HepG2 (cell line): ENCODE measurements around the gene USP17L24. TPM values are rescaled to one million over a fixed set of nuclear protein-coding genes. Genes with fewer than 3 reads are reported as not detected.

ENCODE experiments used
- polyA plus RNA-seq, 8 experiments: library from polyadenylated mRNA; depleted of rRNA in 3 of 8; stranded (reverse) in 7 of 8; unstranded in 1 of 8; fragments of >200 nt; fragmentation: Illumina TruSeq in 4 of 8; extraction: Trizol in 4 of 8; gene quantifications; 2 replicates each; pipeline versions ENCODE4 v1.2.1 to v1.2.3, GENCODE V29; 2011 to 2016; ENCODE audit warnings: low read depth in 4 of 8, missing spikeins in 1 of 8, mixed read lengths in 1 of 8; ENCODE audit not compliant: insufficient read depth in 1 of 8
- total RNA-seq, 5 experiments: library from RNA; depleted of rRNA; stranded (reverse); fragments of >200 nt; fragmentation: Illumina TruSeq; extraction: Trizol; gene quantifications; 2 replicates each; pipeline ENCODE4 v1.2.3, GENCODE V29; 2016; ENCODE audit warnings: low read depth in 1 of 5

The USP17L24 gene
- total and polyA plus RNA-seq, 2 of the 13 experiments (the other 11 are each of a cell fraction or from before 2014, with no cell fraction given) = not detected

Other genes with a start within 250 kb of the USP17L24 start
- gene FAM90A26, start 154.8 kb upstream of the USP17L24 start, total RNA-seq (2016; rRNA removed; fragmentation: Illumina TruSeq; extraction: Trizol) = not detected in 2 replicates
- not detected in 2 replicates for gene FAM90A26, start 154.8 kb upstream of the USP17L24 start, polyA plus RNA-seq (2011; rRNA removed)
- not detected in 2 replicates for gene USP17L10, start 114.5 kb upstream of the USP17L24 start, total RNA-seq (2016; rRNA removed; fragmentation: Illumina TruSeq; extraction: Trizol)
- not detected in 2 replicates for gene USP17L10, start 114.5 kb upstream of the USP17L24 start, polyA plus RNA-seq (2011; rRNA removed)
- not detected in 2 replicates for gene USP17L11, start 109.8 kb upstream of the USP17L24 start, total RNA-seq (2016; rRNA removed; fragmentation: Illumina TruSeq; extraction: Trizol)
- not detected in 2 replicates for gene USP17L11, start 109.8 kb upstream of the USP17L24 start, polyA plus RNA-seq (2011; rRNA removed)
- gene USP17L12, start 105.0 kb upstream of the USP17L24 start, total RNA-seq (2016; rRNA removed; fragmentation: Illumina TruSeq; extraction: Trizol) = not detected in 2 replicates
- not detected in 2 replicates for gene USP17L12, start 105.0 kb upstream of the USP17L24 start, polyA plus RNA-seq (2011; rRNA removed)
- not detected in 2 replicates for gene USP17L13, start 100.3 kb upstream of the USP17L24 start, total RNA-seq (2016; rRNA removed; fragmentation: Illumina TruSeq; extraction: Trizol)
- gene USP17L13, start 100.3 kb upstream of the USP17L24 start, polyA plus RNA-seq (2011; rRNA removed) = not detected in 2 replicates
- not detected in 2 replicates for gene USP17L15, start 90.8 kb upstream of the USP17L24 start, total RNA-seq (2016; rRNA removed; fragmentation: Illumina TruSeq; extraction: Trizol)
- gene USP17L15, start 90.8 kb upstream of the USP17L24 start, polyA plus RNA-seq (2011; rRNA removed) = not detected in 2 replicates
- not detected in 2 replicates for gene USP17L17, start 81.3 kb upstream of the USP17L24 start, total RNA-seq (2016; rRNA removed; fragmentation: Illumina TruSeq; extraction: Trizol)
- gene USP17L17, start 81.3 kb upstream of the USP17L24 start, polyA plus RNA-seq (2011; rRNA removed) = not detected in 2 replicates
- gene USP17L18, start 76.5 kb upstream of the USP17L24 start, total RNA-seq (2016; rRNA removed; fragmentation: Illumina TruSeq; extraction: Trizol) = not detected in 2 replicates
- not detected in 2 replicates for gene USP17L18, start 76.5 kb upstream of the USP17L24 start, polyA plus RNA-seq (2011; rRNA removed)
- gene USP17L19, start 71.8 kb upstream of the USP17L24 start, total RNA-seq (2016; rRNA removed; fragmentation: Illumina TruSeq; extraction: Trizol) = not detected in 2 replicates
- not detected in 2 replicates for gene USP17L19, start 71.8 kb upstream of the USP17L24 start, polyA plus RNA-seq (2011; rRNA removed)
- gene USP17L20, start 67.0 kb upstream of the USP17L24 start, total RNA-seq (2016; rRNA removed; fragmentation: Illumina TruSeq; extraction: Trizol) = not detected in 2 replicates
- gene USP17L20, start 67.0 kb upstream of the USP17L24 start, polyA plus RNA-seq (2011; rRNA removed) = not detected in 2 replicates
- not detected in 2 replicates for gene USP17L21, start 62.3 kb upstream of the USP17L24 start, total RNA-seq (2016; rRNA removed; fragmentation: Illumina TruSeq; extraction: Trizol)
- not detected in 2 replicates for gene USP17L21, start 62.3 kb upstream of the USP17L24 start, polyA plus RNA-seq (2011; rRNA removed)
- gene USP17L22, start 57.5 kb upstream of the USP17L24 start, total RNA-seq (2016; rRNA removed; fragmentation: Illumina TruSeq; extraction: Trizol) = not detected in 2 replicates
- not detected in 2 replicates for gene USP17L22, start 57.5 kb upstream of the USP17L24 start, polyA plus RNA-seq (2011; rRNA removed)
- gene USP17L25, start 4.7 kb downstream of the USP17L24 start, total RNA-seq (2016; rRNA removed; fragmentation: Illumina TruSeq; extraction: Trizol) = not detected in 2 replicates
- not detected in 2 replicates for gene USP17L25, start 4.7 kb downstream of the USP17L24 start, polyA plus RNA-seq (2011; rRNA removed)
- gene USP17L26, start 9.5 kb downstream of the USP17L24 start, total RNA-seq (2016; rRNA removed; fragmentation: Illumina TruSeq; extraction: Trizol) = not detected in 2 replicates
- not detected in 2 replicates for gene USP17L26, start 9.5 kb downstream of the USP17L24 start, polyA plus RNA-seq (2011; rRNA removed)
- gene USP17L5, start 14.2 kb downstream of the USP17L24 start, total RNA-seq (2016; rRNA removed; fragmentation: Illumina TruSeq; extraction: Trizol) = not detected in 2 replicates
- gene USP17L5, start 14.2 kb downstream of the USP17L24 start, polyA plus RNA-seq (2011; rRNA removed) = not detected in 2 replicates
- not detected in 2 replicates for gene USP17L27, start 19.0 kb downstream of the USP17L24 start, total RNA-seq (2016; rRNA removed; fragmentation: Illumina TruSeq; extraction: Trizol)
- not detected in 2 replicates for gene USP17L27, start 19.0 kb downstream of the USP17L24 start, polyA plus RNA-seq (2011; rRNA removed)
- gene USP17L28, start 23.7 kb downstream of the USP17L24 start, total RNA-seq (2016; rRNA removed; fragmentation: Illumina TruSeq; extraction: Trizol) = not detected in 2 replicates
- not detected in 2 replicates for gene USP17L28, start 23.7 kb downstream of the USP17L24 start, polyA plus RNA-seq (2011; rRNA removed)
- gene USP17L29, start 28.5 kb downstream of the USP17L24 start, total RNA-seq (2016; rRNA removed; fragmentation: Illumina TruSeq; extraction: Trizol) = not detected in 2 replicates
- gene USP17L29, start 28.5 kb downstream of the USP17L24 start, polyA plus RNA-seq (2011; rRNA removed) = not detected in 2 replicates
- not detected in 2 replicates for gene USP17L30, start 38.0 kb downstream of the USP17L24 start, total RNA-seq (2016; rRNA removed; fragmentation: Illumina TruSeq; extraction: Trizol)
- not detected in 2 replicates for gene USP17L30, start 38.0 kb downstream of the USP17L24 start, polyA plus RNA-seq (2011; rRNA removed)
- not detected in 2 replicates for gene DEFB131A, start 119.2 kb downstream of the USP17L24 start, total RNA-seq (2016; rRNA removed; fragmentation: Illumina TruSeq; extraction: Trizol)
- not detected in 2 replicates for gene DEFB131A, start 119.2 kb downstream of the USP17L24 start, polyA plus RNA-seq (2011; rRNA removed)